Cardiac fibroblast (primary cell): ENCODE measurements around the gene YPEL3.

ENCODE experiments used
- DNase-seq, 2 donors: peaks; one replicate each; pipeline versions ENCODE4 v3.0.0 to v3.0.0-alpha.2; 2010; ENCODE audit warnings: low read depth in 2 of 2
- H3K4me3 ChIP-seq, 2 donors: replicated peaks in 1 of 2; 1 replicate in 1 of 2; 2 replicates in 1 of 2; pipeline ENCODE4 v1.5.1; 2011; ENCODE audit warnings: low read depth in 2 of 2, low read length in 2 of 2, mild to moderate bottlenecking in 2 of 2, moderate library complexity in 1 of 2
- TF ChIP-seq, protein P1 (sequence below): IDR thresholded peaks from one replicate; pipeline ENCODE4 v1.5.1; 2011; ENCODE audit warnings: low read depth, mild to moderate bottlenecking, low read length, inconsistent platforms

YPEL3 gene

DNA sequence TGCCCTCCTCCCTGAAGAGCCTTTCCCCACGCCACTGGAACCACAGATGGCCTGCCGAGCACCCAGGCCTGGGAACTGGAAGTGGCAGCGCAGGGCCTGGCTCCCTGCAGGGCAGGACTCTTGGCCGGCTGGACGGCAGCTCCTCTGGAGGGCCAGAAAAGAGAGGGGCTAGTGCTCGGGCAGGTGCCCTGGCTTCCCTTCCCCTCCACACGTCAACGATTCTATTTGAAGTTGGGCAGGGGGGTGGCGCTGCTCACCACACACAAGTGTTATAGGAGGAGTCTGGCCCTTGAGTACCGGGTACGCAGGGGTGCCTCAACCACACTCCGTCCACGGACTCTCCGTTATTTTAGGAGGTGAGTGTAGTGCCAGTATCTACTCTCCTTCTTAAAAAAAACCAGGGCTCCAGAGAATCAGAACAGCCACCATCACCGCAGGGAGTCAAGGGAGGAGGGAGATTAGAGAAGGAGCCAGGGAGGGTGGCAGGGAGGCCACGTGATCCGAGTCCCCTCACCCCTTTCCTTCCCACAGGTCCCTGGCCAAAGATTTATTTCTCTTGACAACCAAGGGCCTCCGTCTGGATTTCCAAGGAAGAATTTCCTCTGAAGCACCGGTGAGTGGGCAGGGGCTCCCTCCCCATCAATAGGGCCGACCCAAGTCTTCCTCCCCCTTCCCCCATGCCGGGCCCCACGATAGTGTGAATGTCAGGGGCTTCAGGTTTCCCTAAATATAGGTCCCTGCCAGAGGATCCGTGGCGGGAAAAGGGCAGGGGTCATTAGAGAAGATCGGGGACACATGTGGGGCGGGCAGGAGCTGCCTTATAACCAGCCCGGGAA lies 31.9 kb downstream of the YPEL3 start:
- TF ChIP-seq, protein P1, sequence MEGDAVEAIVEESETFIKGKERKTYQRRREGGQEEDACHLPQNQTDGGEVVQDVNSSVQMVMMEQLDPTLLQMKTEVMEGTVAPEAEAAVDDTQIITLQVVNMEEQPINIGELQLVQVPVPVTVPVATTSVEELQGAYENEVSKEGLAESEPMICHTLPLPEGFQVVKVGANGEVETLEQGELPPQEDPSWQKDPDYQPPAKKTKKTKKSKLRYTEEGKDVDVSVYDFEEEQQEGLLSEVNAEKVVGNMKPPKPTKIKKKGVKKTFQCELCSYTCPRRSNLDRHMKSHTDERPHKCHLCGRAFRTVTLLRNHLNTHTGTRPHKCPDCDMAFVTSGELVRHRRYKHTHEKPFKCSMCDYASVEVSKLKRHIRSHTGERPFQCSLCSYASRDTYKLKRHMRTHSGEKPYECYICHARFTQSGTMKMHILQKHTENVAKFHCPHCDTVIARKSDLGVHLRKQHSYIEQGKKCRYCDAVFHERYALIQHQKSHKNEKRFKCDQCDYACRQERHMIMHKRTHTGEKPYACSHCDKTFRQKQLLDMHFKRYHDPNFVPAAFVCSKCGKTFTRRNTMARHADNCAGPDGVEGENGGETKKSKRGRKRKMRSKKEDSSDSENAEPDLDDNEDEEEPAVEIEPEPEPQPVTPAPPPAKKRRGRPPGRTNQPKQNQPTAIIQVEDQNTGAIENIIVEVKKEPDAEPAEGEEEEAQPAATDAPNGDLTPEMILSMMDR = peak; percentile 5
- H3K4me3 ChIP-seq = peak overlapping the region; percentile 57 to 64
- peak; percentile 39 to 57 for DNase-seq

DNA sequence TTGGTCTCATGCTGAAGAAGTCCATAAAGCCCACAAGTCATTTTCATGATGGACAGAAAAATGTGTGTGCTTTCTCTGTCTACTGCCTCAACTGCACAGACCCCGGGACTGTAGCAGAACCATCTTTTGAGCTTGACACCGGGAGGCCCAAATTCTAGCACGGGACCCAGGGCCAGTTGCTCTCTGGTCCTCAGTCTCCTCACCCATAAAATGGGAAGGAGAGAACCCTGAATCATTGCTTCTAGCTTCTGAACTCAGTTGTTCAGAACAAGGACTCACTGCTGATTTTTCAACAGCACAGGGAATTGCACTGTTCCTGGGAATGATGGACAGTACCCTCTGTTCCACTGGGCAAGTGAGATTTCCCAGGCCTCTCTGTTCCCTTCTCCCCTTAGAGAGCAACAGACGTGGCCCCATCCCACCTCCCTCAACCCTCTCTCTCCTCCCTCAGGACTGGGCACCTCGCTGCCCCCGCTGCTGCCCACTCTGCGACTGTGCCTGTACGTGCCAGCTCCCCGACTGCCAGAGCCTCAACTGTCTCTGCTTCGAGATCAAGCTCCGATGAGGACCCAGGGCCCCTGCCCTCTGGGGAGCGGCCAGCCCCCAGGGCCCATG lies 32.6 kb downstream of the YPEL3 start:
- TF ChIP-seq, protein P1 = no peak
- no peak for DNase-seq

DNA sequence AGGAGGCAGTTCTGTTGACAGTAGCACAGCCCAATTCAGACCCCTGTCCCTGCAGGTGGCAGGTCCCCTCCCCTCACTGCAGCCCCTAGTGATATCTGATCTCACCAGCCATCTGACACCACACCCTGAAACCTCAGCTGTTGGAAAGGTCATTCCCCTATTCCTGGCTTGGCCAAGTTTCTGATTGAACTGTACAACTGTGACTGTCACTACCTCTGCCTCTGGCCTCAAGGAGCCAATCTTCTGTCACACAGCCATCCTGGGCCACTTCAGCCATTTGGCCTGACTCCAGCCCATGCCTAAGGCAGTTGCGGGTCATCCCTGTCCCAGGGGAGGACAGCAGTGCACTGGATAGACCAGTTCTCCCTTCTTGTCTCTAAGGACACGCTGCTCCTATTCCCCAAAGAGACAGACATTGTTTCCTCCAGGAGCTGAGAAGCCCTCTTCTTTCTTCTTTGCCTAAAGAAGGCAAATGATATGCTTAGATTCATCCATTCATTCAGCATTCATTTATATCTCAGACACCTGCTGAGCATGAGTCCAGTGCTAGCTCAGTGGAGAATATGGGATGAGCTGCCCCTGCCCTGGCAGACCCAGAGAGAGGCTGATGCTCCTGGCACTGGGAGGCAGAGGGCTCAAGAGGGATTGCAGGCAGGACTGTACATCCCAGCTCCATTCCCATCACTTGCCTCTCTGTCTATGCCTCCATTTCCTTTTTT lies 35.0 kb downstream of the YPEL3 start:
- TF ChIP-seq, protein P1 = no peak
- no peak overlapping the region for H3K4me3 ChIP-seq
- no peak for DNase-seq

More for the DNA sequence above, 32.6 kb downstream of the YPEL3 start:
- peak overlapping the region; percentile 57 to 64 for H3K4me3 ChIP-seq

DNA sequence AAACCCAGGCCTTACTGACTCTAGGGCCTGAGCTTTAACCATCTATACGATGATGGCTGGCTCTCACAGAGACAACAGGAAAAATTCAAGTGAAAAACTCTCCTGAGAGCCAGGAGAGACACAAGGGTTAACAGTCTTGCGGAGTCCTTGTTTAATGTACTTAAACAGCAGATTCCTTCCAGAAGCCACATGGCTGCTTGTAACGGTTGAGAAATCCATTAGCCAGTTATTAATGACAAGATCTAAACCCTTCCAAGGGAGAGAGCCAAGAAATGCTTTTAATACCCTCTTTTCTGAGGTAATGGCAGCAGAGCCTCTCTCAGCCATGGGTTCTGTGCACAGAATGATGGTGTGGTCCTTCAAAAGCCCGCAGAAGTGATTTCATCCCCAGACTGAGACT lies 35.7 kb downstream of the YPEL3 start:
- no peak for DNase-seq
- H3K4me3 ChIP-seq = no peak overlapping the region
- TF ChIP-seq, protein P1 = no peak

DNA sequence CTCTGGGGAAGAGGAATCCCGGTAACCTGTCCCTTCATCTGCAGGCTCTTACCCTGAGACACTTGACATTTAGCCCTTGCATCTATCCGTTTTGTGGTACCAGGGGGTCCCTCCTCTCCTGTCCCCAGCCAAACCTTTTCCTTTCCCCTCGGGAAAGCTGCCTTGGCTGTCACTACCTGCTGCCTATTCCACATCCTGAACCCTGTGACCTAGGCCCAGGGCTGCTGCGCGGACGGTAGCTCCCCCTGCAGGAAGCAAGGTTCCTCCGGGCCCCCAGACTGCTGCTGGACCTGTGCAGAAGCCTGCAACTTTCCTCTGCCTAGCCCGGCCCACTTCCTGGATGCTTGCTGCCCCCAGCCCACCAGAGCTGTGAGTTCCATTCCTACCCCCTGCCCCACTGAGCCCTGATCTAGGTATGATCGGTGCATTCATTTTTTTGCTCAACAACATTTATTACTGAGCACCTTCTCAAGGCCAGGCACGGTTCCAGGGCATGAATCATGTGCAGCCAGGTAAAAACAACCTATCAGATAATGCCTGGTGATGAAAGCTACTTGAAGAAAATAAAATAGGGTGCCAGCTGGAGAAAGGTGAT lies 41.0 kb downstream of the YPEL3 start:
- TF ChIP-seq, protein P1 = peak; percentile 58
- H3K4me3 ChIP-seq = no peak overlapping the region
- no peak for DNase-seq

DNA sequence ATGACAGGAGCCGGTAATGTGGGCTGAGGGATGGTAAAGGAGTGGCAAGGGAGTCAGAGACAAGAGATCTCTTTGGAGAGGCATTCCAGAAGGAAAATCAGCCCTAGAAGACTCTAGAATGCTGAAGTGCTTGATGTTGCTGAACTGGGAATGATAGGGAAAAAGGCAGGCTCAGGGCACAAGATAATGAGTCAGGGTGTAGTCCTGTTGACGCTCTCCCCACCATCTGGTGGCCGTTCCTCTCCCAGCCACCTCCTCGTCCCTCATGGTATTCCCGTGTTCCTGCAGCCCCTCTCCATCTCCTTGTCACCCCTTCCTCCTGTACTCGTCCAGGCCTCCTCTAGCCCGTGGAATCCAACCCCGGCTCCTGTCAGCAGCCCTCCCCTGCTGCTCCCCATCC lies 41.6 kb downstream of the YPEL3 start:
- DNase-seq = no peak
- TF ChIP-seq, protein P1 = no peak
- no peak overlapping the region for H3K4me3 ChIP-seq
